Activated CD4-positive, alpha-beta T cell treated with anti-CD3 and anti-CD28 coated beads, Interleukin-2, amount 10 ng/mL, durations not matched to agents 7 days and 5 days (primary cell): ENCODE results near the gene KIF3A. TPM values are rescaled to one million over a fixed set of nuclear protein-coding genes. Genes with fewer than 3 reads are reported as not detected.

Experiments used
- CTCF ChIA-PET: fragments of 350-600 bp; sonication (Branson Sonifier 250); formaldehyde crosslinking; loops from one replicate; lab custom pipeline; 2021; ENCODE audit warnings: antibody characterized with exemption; lab: Charles Lee
- POLR2A ChIA-PET: fragments of 350-600 bp; sonication (Branson Sonifier 250); formaldehyde crosslinking; loops from one replicate; lab custom pipeline; 2021; ENCODE audit warnings: antibody characterized with exemption; lab: Charles Lee
- DNase-seq: peaks from one replicate; pipeline ENCODE4 v3.0.0-alpha.2; 2020
- H3K27ac Mint-ChIP-seq: one replicate; pipeline ENCODE4 v1.8.0; 2021; ENCODE audit warnings: mild to moderate bottlenecking, moderate library complexity, mixed read lengths
- H3K27me3 Mint-ChIP-seq: one replicate; pipeline ENCODE4 v1.8.0; 2021; ENCODE audit warnings: mixed read lengths
- H3K36me3 Mint-ChIP-seq: one replicate; pipeline ENCODE4 v1.8.0; 2021; ENCODE audit warnings: low read depth, mixed read lengths
- H3K4me1 Mint-ChIP-seq: one replicate; pipeline ENCODE4 v1.8.0; 2021; ENCODE audit warnings: mixed read lengths
- H3K4me3 Mint-ChIP-seq: one replicate; pipeline ENCODE4 v1.8.0; 2021; ENCODE audit warnings: mild to moderate bottlenecking, moderate library complexity, mixed read lengths
- H3K9me3 Mint-ChIP-seq: one replicate; pipeline ENCODE4 v1.8.0; 2021; ENCODE audit warnings: mixed read lengths
- total RNA-seq, 2 experiments: library from RNA; stranded (reverse); gene quantifications; one replicate each; pipeline ENCODE4 v1.2.3, GENCODE V29; 2021

Gene KIF3A
- total RNA-seq = 1 to 10 TPM; 7.5 TPM

DNA sequence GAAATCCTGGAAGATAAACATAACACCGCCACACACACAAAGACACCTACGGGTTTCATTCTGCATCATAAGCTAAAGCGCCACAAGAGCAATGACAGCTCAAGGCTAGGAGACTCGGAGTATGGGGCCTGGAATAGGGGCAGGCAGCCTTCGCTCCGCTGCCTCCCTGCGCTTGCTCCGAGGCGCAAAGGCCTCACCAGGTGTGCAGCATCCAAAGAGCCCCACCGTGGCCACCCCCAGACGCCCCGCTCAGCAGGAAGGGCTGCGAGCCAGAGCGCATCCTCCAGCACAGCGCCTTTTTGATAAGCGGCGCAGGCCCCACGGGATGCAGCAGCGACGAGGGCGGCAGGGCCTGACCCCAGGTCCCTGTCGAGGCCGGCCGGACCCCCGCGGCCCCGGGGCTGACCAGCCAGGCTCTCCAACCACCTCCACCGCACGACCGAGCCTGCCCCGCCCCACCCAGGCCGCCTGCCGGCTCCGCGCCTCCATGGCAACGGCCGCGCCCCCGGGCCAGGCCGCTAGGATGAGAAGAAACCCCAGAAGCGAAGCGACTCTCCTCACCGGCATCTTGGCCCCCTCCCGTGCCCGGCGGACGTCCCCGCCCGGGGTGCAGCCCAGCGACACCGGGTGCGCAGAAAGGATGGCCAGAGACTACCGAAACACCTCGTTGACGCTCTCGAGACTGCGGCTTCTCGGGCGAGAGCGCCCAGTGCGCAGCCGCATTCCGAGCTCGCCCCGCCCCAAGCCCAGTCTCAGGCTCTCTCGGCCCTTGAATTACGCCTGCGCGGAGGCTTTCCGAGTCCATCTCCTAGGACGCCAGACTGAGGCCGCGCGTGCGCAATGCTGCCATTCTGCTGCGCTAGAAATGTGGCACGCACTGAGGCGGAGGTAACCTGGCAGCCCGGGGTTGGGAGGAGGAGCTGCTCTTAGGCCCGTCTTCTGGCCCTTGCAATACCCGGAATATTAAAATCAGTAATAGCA, at the start of gene KIF3A:
TSS of gene KIF3A (minus strand) at position 694 of the 981 bp plus-strand sequence. CDS start at position 567, 127 bp downstream.
- peaks cover 32% of the 10 kb centered on the region for H3K4me1 Mint-ChIP-seq
- H3K4me3 Mint-ChIP-seq = peak within 1 kb of the TSS; percentile 82
- ChIA-PET CTCF (interaction anchor here (0.9 to 2.2 kb wide), 10 partner anchors 9 to 210 kb away, joined by 3 to 11 read pairs (median 4); partner anchors contain the start of gene CCNI2), POLR2A (no interaction called here)
- peaks cover 10% of the 10 kb centered on the region for H3K27me3 Mint-ChIP-seq
- no peaks in the 10 kb centered on the region for H3K9me3 Mint-ChIP-seq
- DNase-seq = peak; percentile 99
- H3K36me3 Mint-ChIP-seq = peaks cover 1% of the 10 kb centered on the region
- H3K27ac Mint-ChIP-seq = peak within 1 kb of the TSS; percentile 87

- no peak overlapping the region for H3K27ac Mint-ChIP-seq
Observed at GRCh38 chr5:132787076-132787475, 49.7 kb upstream of the KIF3A start.

GRCh38 chr5:132785864-132786263, 48.5 kb upstream of the KIF3A start:
- Mint-ChIP-seq H3K36me3 (no peaks in the 10 kb centered on the region), H3K27ac (no peak overlapping the region), H3K27me3 (peaks cover 46% of the 10 kb centered on the region), H3K4me1 (peaks cover 10% of the 10 kb centered on the region), H3K4me3 (no peak overlapping the region), H3K9me3 (no peaks in the 10 kb centered on the region)
- no peak for DNase-seq
- CTCF ChIA-PET = interaction anchor here (1.0 to 1.8 kb wide), 4 partner anchors 12 to 45 kb away, joined by 3 to 6 read pairs (median 4); partner anchors contain the start of genes CCNI2 and SHROOM1
- POLR2A ChIA-PET = no interaction called here

More at GRCh38 chr5:132787076-132787475, 49.7 kb upstream of the KIF3A start:
- Mint-ChIP-seq H3K4me1 (peaks cover 2% of the 10 kb centered on the region), H3K9me3 (no peaks in the 10 kb centered on the region), H3K36me3 (no peaks in the 10 kb centered on the region), H3K4me3 (no peak overlapping the region), H3K27me3 (peaks cover 37% of the 10 kb centered on the region)
- POLR2A ChIA-PET = no interaction called here
- CTCF ChIA-PET = interaction anchor here (1.1 to 1.5 kb wide), 3 partner anchors 14 to 98 kb away, joined by 3 read pairs; no protein-coding TSS in a partner anchor
- DNase-seq = no peak

DNA sequence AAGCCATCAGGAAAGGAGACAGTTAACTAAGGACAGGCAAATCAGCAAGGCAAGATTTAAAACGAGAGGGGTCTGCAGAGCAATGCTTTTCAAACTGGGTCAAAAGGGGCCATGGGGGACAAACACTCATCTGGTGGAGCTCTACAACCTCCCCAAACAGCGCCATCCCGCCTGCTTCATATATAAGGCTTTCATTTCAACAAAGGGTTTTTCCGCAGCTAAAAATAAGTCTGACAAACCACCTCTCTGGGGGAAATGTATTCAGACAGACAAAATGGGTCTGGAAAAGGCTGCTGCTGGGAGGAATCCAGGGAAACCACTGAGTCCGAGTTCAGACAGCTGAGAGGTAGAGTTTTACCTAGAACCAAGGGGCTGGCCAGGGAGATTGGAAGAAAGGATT, 48.0 kb upstream of the KIF3A start:
- ChIA-PET POLR2A (no interaction called here), CTCF (interaction anchor here (1.0 to 1.8 kb wide), 5 partner anchors 12 to 46 kb away, joined by 3 to 6 read pairs (median 4); partner anchors contain the start of genes CCNI2 and SHROOM1)
- Mint-ChIP-seq H3K9me3 (no peaks in the 10 kb centered on the region), H3K27me3 (peaks cover 46% of the 10 kb centered on the region), H3K27ac (no peak overlapping the region), H3K4me1 (peaks cover 15% of the 10 kb centered on the region), H3K4me3 (no peak overlapping the region), H3K36me3 (no peaks in the 10 kb centered on the region)
- DNase-seq = no peak

GRCh38 chr5:132782101-132782500, 44.8 kb upstream of the KIF3A start:
- H3K9me3 Mint-ChIP-seq = no peaks in the 10 kb centered on the region
- H3K36me3 Mint-ChIP-seq = no peaks in the 10 kb centered on the region
- H3K4me3 Mint-ChIP-seq = no peak overlapping the region
- CTCF ChIA-PET = interaction anchor here (0.8 kb wide), 1 partner anchor 25 kb away, joined by 3 read pairs; no protein-coding TSS in a partner anchor
- H3K27ac Mint-ChIP-seq = no peak overlapping the region
- POLR2A ChIA-PET = no interaction called here
- peaks cover 62% of the 10 kb centered on the region for H3K27me3 Mint-ChIP-seq
- peaks cover 31% of the 10 kb centered on the region for H3K4me1 Mint-ChIP-seq
- DNase-seq = no peak

DNA sequence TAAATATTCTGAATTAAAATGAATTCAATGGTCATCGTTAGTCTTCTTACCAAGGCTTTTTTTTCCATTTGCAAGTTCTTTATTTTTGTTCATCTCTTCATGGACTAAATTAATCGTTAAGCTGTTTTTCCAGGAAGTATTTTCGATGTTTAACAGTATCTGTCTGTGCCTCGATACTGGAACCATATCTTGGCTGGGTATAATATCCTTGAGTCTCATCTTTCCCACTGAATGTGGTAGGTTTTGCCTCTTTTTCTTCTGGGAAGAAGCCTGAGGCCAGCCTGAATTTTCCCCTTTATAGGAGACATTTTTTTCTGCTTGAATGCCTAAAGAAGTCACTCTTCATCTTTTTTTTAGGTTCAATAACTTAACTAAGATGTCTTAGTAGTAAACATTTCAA, 43.7 kb upstream of the KIF3A start:
- H3K4me3 Mint-ChIP-seq = peak overlapping the region; percentile 2
- POLR2A ChIA-PET = no interaction called here
- H3K9me3 Mint-ChIP-seq = no peaks in the 10 kb centered on the region
- CTCF ChIA-PET = interaction anchor here (0.8 to 1.1 kb wide), 2 partner anchors 16 to 24 kb away, joined by 3 read pairs; no protein-coding TSS in a partner anchor
- no peak overlapping the region for H3K27ac Mint-ChIP-seq
- no peaks in the 10 kb centered on the region for H3K36me3 Mint-ChIP-seq
- DNase-seq = no peak
- H3K27me3 Mint-ChIP-seq = peaks cover 60% of the 10 kb centered on the region
- peaks cover 34% of the 10 kb centered on the region for H3K4me1 Mint-ChIP-seq

DNA sequence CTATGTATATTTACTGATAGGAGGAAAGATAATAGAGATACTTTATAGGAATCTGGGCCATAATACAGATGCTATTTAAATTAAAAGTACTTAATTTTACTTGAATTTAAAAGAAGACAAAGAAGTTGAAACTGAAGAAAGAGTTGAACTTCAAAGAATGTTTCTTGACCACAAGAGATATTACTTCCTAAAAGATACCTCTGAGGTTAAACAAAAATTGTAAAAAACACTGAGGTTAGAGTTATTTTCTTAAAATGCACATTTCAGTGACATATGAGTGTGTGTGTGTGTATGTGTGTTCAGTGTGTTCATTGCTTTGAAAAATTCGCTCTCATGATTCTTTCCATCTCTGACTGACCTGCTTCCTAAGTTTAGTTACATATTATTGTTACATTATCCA, 43.2 kb upstream of the KIF3A start:
- no peak overlapping the region for H3K27ac Mint-ChIP-seq
- CTCF ChIA-PET = interaction anchor here (1.1 kb wide), 1 partner anchor 16 kb away, joined by 3 read pairs; no protein-coding TSS in a partner anchor
- no peaks in the 10 kb centered on the region for H3K9me3 Mint-ChIP-seq
- H3K36me3 Mint-ChIP-seq = no peaks in the 10 kb centered on the region
- peaks cover 57% of the 10 kb centered on the region for H3K27me3 Mint-ChIP-seq
- H3K4me1 Mint-ChIP-seq = peaks cover 34% of the 10 kb centered on the region
- POLR2A ChIA-PET = no interaction called here
- DNase-seq = no peak
- peak overlapping the region; percentile 2 for H3K4me3 Mint-ChIP-seq

DNA sequence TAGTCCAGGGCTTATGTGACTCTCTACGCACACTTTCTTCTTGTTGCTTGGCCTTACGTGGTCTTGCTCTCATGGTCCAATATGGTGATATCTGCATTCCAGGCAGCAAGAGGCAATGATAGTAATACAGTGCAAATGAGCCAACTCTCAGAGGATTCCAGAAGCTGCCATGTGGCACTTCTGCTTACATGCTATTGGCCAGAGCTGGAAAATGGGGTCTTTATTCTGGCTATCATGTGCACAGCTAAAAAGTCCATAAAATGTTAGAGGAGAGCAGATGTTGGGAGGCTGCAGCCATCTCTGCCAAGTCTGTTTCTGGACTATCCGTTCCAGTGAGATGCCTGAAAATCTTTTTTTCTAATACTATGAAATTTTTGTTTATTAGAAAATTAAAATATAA, 42.6 kb upstream of the KIF3A start:
- POLR2A ChIA-PET = no interaction called here
- CTCF ChIA-PET = interaction anchor here (1.1 kb wide), 1 partner anchor 17 kb away, joined by 3 read pairs; no protein-coding TSS in a partner anchor
- H3K27ac Mint-ChIP-seq = no peak overlapping the region
- no peak overlapping the region for H3K4me3 Mint-ChIP-seq
- H3K4me1 Mint-ChIP-seq = peaks cover 36% of the 10 kb centered on the region
- no peak for DNase-seq
- no peaks in the 10 kb centered on the region for H3K9me3 Mint-ChIP-seq
- H3K27me3 Mint-ChIP-seq = peaks cover 57% of the 10 kb centered on the region
- no peaks in the 10 kb centered on the region for H3K36me3 Mint-ChIP-seq

DNA sequence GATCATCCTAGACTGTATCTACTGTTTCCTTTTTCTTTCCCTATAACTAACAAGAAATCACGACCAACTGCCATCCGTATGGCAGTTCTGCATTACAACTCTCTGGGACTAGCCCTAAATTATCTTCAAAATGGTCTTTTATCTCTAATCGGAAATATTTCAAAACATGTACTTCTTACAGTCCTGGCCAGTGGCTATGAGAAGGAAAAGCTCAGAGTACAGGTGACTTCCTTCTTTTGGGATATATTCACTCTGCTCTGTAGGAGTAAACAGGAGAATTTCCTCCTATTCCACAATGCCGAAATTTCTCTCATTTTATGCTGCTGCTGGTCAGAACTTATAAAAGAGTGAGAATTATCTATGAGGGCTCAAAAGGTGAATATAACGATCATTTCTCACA, 41.5 kb upstream of the KIF3A start:
- ChIA-PET POLR2A (no interaction called here), CTCF (interaction anchor here (1.1 to 1.2 kb wide), 2 partner anchors 14 to 27 kb away, joined by 4 read pairs; no protein-coding TSS in a partner anchor)
- Mint-ChIP-seq H3K27ac (no peak overlapping the region), H3K4me3 (no peak overlapping the region), H3K27me3 (peaks cover 56% of the 10 kb centered on the region), H3K9me3 (no peaks in the 10 kb centered on the region), H3K36me3 (no peaks in the 10 kb centered on the region), H3K4me1 (peaks cover 36% of the 10 kb centered on the region)
- DNase-seq = no peak

DNA sequence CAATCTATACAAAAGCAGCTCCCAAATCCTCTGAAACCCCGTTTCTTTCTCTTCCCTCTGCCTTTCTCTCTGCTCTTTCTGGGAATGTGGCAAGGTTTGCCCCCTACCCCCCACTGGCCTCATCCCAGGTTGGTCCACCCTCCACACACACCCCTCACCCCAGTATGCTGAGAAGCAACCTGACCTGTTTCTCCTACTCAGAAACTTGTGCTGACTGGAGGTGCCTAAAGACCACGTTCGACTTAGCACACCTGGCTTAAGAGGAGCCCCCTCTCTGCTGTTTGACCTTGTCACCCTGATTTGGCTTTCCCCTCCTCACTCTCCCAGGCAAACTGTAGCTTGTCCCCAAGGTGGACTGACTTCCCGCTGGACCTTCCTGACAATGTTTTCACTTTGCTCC, 40.8 kb upstream of the KIF3A start:
- peaks cover 53% of the 10 kb centered on the region for H3K27me3 Mint-ChIP-seq
- no peaks in the 10 kb centered on the region for H3K9me3 Mint-ChIP-seq
- H3K27ac Mint-ChIP-seq = peak overlapping the region; percentile 70
- no peaks in the 10 kb centered on the region for H3K36me3 Mint-ChIP-seq
- ChIA-PET CTCF (interaction anchor here (1.1 to 2.6 kb wide), 6 partner anchors 11 to 49 kb away, joined by 3 to 13 read pairs (median 4); no protein-coding TSS in a partner anchor), POLR2A (no interaction called here)
- DNase-seq = no peak
- peak overlapping the region; percentile 67 for H3K4me3 Mint-ChIP-seq
- peaks cover 36% of the 10 kb centered on the region for H3K4me1 Mint-ChIP-seq

GRCh38 chr5:132777209-132778069, 40.1 kb upstream of the KIF3A start, which contains the start of gene SEPTIN8:
Gene SEPTIN8 (minus strand): TSS chr5:132777239. CDS start chr5:132777137, 102 bp downstream.
- CTCF ChIA-PET = interaction anchor here (1.2 to 2.6 kb wide), 5 partner anchors 11 to 49 kb away, joined by 3 to 13 read pairs (median 4); no protein-coding TSS in a partner anchor
- H3K36me3 Mint-ChIP-seq = no peaks in the 10 kb centered on the region
- H3K4me3 Mint-ChIP-seq = peak within 1 kb of the TSS; percentile 68
- peak within 1 kb of the TSS; percentile 70 for H3K27ac Mint-ChIP-seq
- DNase-seq = peak; percentile 41
- peaks cover 49% of the 10 kb centered on the region for H3K27me3 Mint-ChIP-seq
- no peaks in the 10 kb centered on the region for H3K9me3 Mint-ChIP-seq
- peaks cover 36% of the 10 kb centered on the region for H3K4me1 Mint-ChIP-seq
- POLR2A ChIA-PET = no interaction called here

DNA sequence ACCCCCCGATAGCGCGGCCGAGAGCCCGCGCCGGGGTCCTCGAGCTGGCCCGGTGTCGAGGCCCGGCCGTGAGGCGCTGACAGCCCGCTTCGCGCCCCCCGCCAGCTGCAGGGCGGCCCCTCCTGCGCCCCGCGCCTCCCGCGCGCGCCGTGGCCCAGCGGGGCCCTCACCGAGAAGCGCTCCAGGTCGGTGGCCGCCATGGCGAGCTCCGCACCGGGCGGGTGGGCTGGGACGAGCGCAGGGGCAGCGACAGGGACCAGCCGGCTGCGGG, 39.5 kb upstream of the KIF3A start:
- H3K27ac Mint-ChIP-seq = no peak overlapping the region
- H3K36me3 Mint-ChIP-seq = no peaks in the 10 kb centered on the region
- ChIA-PET POLR2A (no interaction called here), CTCF (interaction anchor here (1.7 to 2.6 kb wide), 2 partner anchors 10 to 16 kb away, joined by 3 to 13 read pairs; no protein-coding TSS in a partner anchor)
- peaks cover 43% of the 10 kb centered on the region for H3K27me3 Mint-ChIP-seq
- DNase-seq = no peak
- H3K9me3 Mint-ChIP-seq = no peaks in the 10 kb centered on the region
- H3K4me1 Mint-ChIP-seq = peaks cover 35% of the 10 kb centered on the region
- H3K4me3 Mint-ChIP-seq = no peak overlapping the region
